Sigmoid colon (tissue), 7 donors: ENCODE data around the gene CBX2. TPM values are rescaled to one million over a fixed set of nuclear protein-coding genes. Genes with fewer than 3 reads are reported as not detected.
A peak's percentile ranks its signal among the peaks of the same experiment; 100 is the strongest.

Experiments used
- DNase-seq: peaks from one replicate; pipeline ENCODE4 v3.0.0-alpha.2; 2019
- H3K27ac ChIP-seq, 4 donors: fragments of 200-600 bp; sonication (generic); one replicate each; pipeline ENCODE4 v1.5.1; 2016 to 2019; ENCODE audit warnings: mild to moderate bottlenecking in 1 of 4
- H3K27me3 ChIP-seq, 3 donors: fragments of 200-600 bp; sonication (generic); one replicate each; pipeline ENCODE4 v1.5.1; 2019; ENCODE audit warnings: mild to moderate bottlenecking in 1 of 3
- H3K36me3 ChIP-seq, 4 donors: fragments of 200-600 bp; sonication (generic); one replicate each; pipeline ENCODE4 v1.5.1; 2016 to 2019
- H3K4me1 ChIP-seq, 4 donors: fragments of 200-600 bp; sonication (generic); one replicate each; pipeline ENCODE4 v1.5.1; 2017 to 2019
- H3K4me3 ChIP-seq, 4 donors: fragments of 200-600 bp; sonication (generic); one replicate each; pipeline ENCODE4 v1.5.1; 2017 to 2019; ENCODE audit warnings: mild to moderate bottlenecking in 2 of 4, moderate library complexity in 1 of 4
- H3K9me3 ChIP-seq, 4 donors: fragments of 200-600 bp in 3 of 4; sonication (generic) in 3 of 4; one replicate each; pipeline versions ENCODE4 v1.5.1 to v1.6.1; 2013 to 2019
- EP300 ChIP-seq, 4 donors: sonication (generic); formaldehyde crosslinking; IDR thresholded peaks; one replicate each; pipeline ENCODE4 v1.6.1; 2017; ENCODE audit warnings: antibody characterized with exemption in 4 of 4
- POLR2A ChIP-seq, 2 donors: fragments of 450-650 bp; IDR thresholded peaks; one replicate each; pipeline ENCODE4 v1.6.1; 2016; ENCODE audit warnings: antibody characterized with exemption in 2 of 2, mild to moderate bottlenecking in 2 of 2, moderate library complexity in 2 of 2
- POLR2AphosphoS5 ChIP-seq, 4 donors: sonication (generic); formaldehyde crosslinking; IDR thresholded peaks; one replicate each; pipeline ENCODE4 v1.6.1; 2017; ENCODE audit warnings: antibody characterized with exemption in 4 of 4
- WGBS, 2 donors: extraction: QIAGEN DNeasy Blood & Tissue Kit; methylation state at CpG; one replicate each; pipeline ENCODE4 v1.1.7; 2013; 5-methylcytosine and 5-hydroxymethylcytosine counted together
- intact Hi-C: fragments of 100-400 bp; cut with DNase I; formaldehyde crosslinking; loops from one replicate; pipeline ENCODE4 v1.15.1; 2023
- polyA plus RNA-seq, 3 donors: library from polyadenylated mRNA; stranded (reverse); fragments of 200-250 nt; gene quantifications; one replicate each; pipeline ENCODE4 v1.2.3, GENCODE V29; 2013
- total RNA-seq, 4 donors: library from RNA; depleted of rRNA; stranded (reverse); fragments of >200 nt; gene quantifications; one replicate each; pipeline ENCODE4 v1.1.0, GENCODE V29; 2016
- TF ChIP-seq, protein P1 (sequence below), 4 experiments: fragments of 450-650 bp in 3 of 4; fragments of 200-600 bp in 1 of 4; IDR thresholded peaks; one replicate each; pipeline ENCODE4 v1.5.1; 2016 to 2019; ENCODE audit warnings: antibody characterized with exemption in 4 of 4, mild to moderate bottlenecking in 3 of 4, moderate library complexity in 2 of 4
- donor health status: healthy with polysubstance abuse.
- donor health status: Bipolar disorder and iron deficiency.
- donor health status: healthy.

Gene CBX2
- total and polyA plus RNA-seq, 7 donors: under 0.01 to 2.0 (median 0.34) TPM; not detected in 1

DNA sequence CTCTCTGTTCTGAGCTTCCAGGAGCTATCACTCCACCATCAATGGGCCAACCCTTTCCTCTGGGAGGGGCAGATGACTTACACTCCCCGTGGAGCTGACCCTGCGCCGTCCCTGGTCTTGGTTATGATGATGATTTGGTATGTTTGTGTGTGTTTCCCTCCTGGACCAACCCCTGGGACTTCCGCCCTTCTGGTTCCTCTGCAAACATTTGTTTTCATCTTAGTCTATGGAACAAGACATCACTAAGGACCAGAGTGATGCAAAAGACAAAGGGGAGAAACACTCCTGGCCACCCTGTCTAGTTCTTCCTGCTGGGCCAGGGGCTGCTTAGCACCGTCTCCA is 47.6 kb downstream of the CBX2 start:
- TF ChIP-seq, protein P1, sequence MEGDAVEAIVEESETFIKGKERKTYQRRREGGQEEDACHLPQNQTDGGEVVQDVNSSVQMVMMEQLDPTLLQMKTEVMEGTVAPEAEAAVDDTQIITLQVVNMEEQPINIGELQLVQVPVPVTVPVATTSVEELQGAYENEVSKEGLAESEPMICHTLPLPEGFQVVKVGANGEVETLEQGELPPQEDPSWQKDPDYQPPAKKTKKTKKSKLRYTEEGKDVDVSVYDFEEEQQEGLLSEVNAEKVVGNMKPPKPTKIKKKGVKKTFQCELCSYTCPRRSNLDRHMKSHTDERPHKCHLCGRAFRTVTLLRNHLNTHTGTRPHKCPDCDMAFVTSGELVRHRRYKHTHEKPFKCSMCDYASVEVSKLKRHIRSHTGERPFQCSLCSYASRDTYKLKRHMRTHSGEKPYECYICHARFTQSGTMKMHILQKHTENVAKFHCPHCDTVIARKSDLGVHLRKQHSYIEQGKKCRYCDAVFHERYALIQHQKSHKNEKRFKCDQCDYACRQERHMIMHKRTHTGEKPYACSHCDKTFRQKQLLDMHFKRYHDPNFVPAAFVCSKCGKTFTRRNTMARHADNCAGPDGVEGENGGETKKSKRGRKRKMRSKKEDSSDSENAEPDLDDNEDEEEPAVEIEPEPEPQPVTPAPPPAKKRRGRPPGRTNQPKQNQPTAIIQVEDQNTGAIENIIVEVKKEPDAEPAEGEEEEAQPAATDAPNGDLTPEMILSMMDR (IDR thresholded peaks at IDR 0.05): no peak
- TF ChIP-seq POLR2A (IDR thresholded peaks at IDR 0.05): no peak
- no peak for TF ChIP-seq EP300 (IDR thresholded peaks at IDR 0.05)
- no peak for TF ChIP-seq POLR2AphosphoS5 (IDR thresholded peaks at IDR 0.05)
- no peaks in the 10 kb centered on the region for H3K36me3 ChIP-seq
- no peaks in the 10 kb centered on the region for H3K9me3 ChIP-seq
- WGBS, 2 donors: 95 to 96% methylated on average over 5 of the region's 5 CpGs
- H3K4me1 ChIP-seq: peaks cover 0 to 10% (median 3%) of the 10 kb centered on the region in 4 donors
- no peak overlapping the region for H3K4me3 ChIP-seq
- H3K27ac ChIP-seq: no peak overlapping the region
- intact Hi-C loops: no loop called here
- no peak for DNase-seq
- H3K27me3 ChIP-seq: peaks cover 0 to 21% (median 0%) of the 10 kb centered on the region in 3 donors

DNA sequence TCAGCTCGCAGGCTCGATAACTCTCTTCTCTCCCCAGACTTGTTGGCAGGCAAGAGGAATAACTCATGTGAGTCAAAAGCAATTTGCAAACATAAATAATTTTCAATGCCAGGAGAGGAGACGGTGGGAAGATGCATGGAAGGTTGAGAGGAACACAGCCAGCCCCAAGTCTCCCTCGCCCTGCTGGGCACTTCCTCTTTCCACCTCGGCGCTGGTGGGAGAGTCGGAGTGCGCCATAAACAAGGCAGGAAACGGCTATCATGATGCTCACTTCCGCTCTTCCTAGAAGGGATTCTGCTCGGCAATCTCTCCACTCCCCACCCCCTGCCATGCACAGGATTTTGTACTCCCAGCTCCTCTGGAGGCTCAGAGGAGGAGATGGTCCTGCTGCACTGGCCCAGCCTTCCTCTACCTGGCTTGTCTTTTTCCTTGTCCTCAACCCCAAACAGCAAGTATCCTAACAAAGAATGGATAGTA is 48.3 kb downstream of the CBX2 start:
- H3K4me1 ChIP-seq: peaks cover 0 to 13% (median 4%) of the 10 kb centered on the region in 4 donors
- intact Hi-C loops: no loop called here
- DNase-seq: peak; percentile 68
- H3K36me3 ChIP-seq: no peaks in the 10 kb centered on the region
- TF ChIP-seq POLR2A (IDR thresholded peaks at IDR 0.05) (no peak), POLR2AphosphoS5 (IDR thresholded peaks at IDR 0.05) (no peak), EP300 (IDR thresholded peaks at IDR 0.05) (no peak)
- TF ChIP-seq, protein P1 (IDR thresholded peaks at IDR 0.05): no peak
- H3K4me3 ChIP-seq: no peak overlapping the region
- no peaks in the 10 kb centered on the region for H3K9me3 ChIP-seq
- H3K27ac ChIP-seq: no peak overlapping the region
- peaks cover 0 to 21% (median 0%) of the 10 kb centered on the region in 3 donors for H3K27me3 ChIP-seq
- 43 to 65% methylated on average over 11 of the region's 11 CpGs for WGBS, 2 donors

DNA sequence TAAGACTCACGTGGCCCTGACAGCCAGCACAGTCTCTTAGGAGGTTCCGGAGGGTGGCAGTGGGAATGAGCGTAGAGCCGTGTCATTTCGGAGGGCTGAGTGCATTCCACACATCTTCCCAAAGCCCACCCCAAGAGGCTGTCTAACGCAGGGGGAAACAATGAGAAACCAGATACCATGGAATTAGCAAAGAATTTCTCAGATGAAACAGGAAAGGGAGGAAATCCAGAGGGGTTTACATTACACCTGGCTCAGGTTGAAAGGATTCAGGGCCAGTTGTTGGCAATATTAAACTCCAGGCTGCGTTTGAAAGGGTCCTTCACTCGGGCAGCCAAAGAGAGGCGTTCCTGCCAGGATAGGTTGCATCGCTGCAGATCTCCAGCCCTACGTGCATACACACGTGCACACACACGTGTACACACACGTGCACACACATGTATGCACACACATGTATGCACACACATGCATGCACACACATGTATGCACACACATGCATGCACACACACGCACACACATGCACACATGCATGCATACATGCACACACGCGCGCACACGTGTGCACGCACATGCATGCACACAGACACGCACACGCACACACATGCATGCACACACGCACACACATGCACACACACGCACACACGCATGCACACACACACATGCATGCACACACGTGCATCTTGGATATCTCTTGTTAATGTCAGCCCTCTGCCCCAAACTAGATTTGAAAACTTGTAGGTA is 49.1 kb downstream of the CBX2 start:
- peaks cover 0 to 21% (median 12%) of the 10 kb centered on the region in 4 donors for H3K4me1 ChIP-seq
- no peak for DNase-seq
- H3K9me3 ChIP-seq: no peaks in the 10 kb centered on the region
- WGBS, 2 donors: 92% methylated on average over 26 of the region's 26 CpGs
- H3K27me3 ChIP-seq: peaks cover 0 to 21% (median 0%) of the 10 kb centered on the region in 3 donors
- no peak overlapping the region for H3K4me3 ChIP-seq
- H3K27ac ChIP-seq: no peak overlapping the region
- TF ChIP-seq, protein P1 (IDR thresholded peaks at IDR 0.05): no peak
- TF ChIP-seq POLR2AphosphoS5 (IDR thresholded peaks at IDR 0.05): no peak
- TF ChIP-seq POLR2A (IDR thresholded peaks at IDR 0.05): no peak
- no peak for TF ChIP-seq EP300 (IDR thresholded peaks at IDR 0.05)
- intact Hi-C loops: no loop called here
- no peaks in the 10 kb centered on the region for H3K36me3 ChIP-seq

DNA sequence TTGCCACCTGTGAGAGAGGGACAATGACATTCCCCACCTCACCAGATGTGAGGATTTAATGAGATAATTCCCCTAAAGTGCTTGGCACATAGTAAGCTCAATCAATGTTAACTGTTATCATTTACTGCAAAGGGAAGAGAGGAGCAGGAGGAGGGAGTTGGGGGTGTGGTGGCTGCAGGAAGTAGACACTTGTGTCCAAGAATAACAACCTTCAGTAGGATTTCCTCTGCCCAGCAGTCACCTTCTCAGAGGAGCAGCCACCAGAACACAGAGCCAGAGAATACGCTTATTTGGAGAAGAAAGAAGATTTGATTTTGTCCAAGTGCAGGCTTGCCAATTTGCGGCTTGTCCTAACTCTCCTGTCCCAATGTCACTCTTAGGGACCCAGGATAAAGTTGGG is 51.1 kb downstream of the CBX2 start:
- Histone ChIP-seq H3K27ac (no peak overlapping the region), H3K9me3 (no peaks in the 10 kb centered on the region), H3K4me1 (peaks cover 0 to 33% (median 25%) of the 10 kb centered on the region in 4 donors), H3K36me3 (peaks cover 3 to 10% (median 5%) of the 10 kb centered on the region in 4 donors), H3K4me3 (no peak overlapping the region), H3K27me3 (peaks cover 0 to 41% (median 8%) of the 10 kb centered on the region in 3 donors)
- WGBS, 2 donors: 75 to 84% methylated on average over 2 of the region's 2 CpGs
- no peak for TF ChIP-seq POLR2AphosphoS5 (IDR thresholded peaks at IDR 0.05)
- TF ChIP-seq EP300 (IDR thresholded peaks at IDR 0.05): no peak
- TF ChIP-seq POLR2A (IDR thresholded peaks at IDR 0.05): no peak
- TF ChIP-seq, protein P1 (IDR thresholded peaks at IDR 0.05): no peak
- no peak for DNase-seq
- intact Hi-C loops: no loop called here
